GM19238 (cell line): ENCODE measurements around the gene UGT1A10.
"Not testable (repeated sequence)": the region's sequence is repeated elsewhere in the genome, so short reads cannot be mapped to it uniquely, and the experiment has no call there.

Experiments
- DNase-seq: peaks from one replicate; pipeline ENCODE4 v3.0.0; 2011; ENCODE audit warnings: low spot score; ENCODE audit not compliant: insufficient read length

The UGT1A10 gene

DNA sequence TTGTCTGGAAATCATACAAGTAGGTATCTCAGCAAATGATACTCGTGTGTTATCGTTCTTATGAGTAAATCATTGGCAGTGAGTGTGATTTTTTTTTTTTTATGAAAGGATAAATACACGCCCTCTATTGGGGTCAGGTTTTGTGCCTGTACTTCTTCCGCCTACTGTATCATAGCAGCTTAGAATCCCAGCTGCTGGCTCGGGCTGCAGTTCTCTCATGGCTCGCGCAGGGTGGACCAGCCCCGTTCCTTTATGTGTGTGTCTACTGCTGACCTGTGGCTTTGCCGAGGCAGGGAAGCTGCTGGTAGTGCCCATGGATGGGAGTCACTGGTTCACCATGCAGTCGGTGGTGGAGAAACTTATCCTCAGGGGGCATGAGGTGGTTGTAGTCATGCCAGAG is at the start of gene UGT1A10:
Gene UGT1A10, plus strand, starts transcription at position 143 of the 400 bp plus-strand sequence. Its CDS starts 75 bp downstream, at position 218.
- not testable (repeated sequence) for DNase-seq

DNA sequence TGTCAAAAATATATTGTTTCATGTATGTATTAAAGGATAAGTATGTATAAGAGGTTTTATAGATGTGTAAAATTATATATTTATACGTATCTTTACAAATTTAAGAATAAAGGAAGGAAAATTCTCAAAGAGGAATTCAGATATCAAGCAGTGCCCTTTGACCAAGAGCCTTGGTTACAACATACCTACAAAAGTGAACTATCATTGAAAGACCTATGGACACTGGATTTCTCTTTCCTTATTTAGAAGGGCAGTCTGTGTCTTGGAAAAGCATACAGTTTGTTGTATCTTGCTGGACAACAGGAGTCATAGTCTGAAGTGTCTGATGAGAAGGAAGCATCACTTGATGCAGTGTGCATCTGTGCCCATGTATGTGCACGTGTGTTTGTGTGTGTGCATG is 47.8 kb upstream of the UGT1A10 start:
- DNase-seq, result no peak

DNA sequence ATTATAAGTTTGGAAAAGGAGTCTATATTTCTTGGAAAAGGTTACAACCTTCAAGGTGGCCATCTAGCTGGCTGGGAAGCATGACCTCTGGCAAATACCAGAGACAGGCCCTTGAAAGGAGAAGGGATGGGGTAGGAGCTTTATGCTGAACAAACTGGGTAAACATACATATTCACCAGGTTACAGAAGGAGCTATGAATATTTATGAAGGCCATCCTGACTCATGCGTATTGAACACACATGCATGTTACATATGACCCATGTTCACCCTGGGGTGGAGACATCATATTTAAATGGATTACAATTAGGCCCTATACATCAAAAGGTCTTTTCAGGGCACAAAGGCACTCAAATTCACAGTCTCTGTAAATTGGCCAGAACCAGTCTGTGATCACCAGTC is 43.5 kb upstream of the UGT1A10 start:
- not testable (repeated sequence) for DNase-seq

DNA sequence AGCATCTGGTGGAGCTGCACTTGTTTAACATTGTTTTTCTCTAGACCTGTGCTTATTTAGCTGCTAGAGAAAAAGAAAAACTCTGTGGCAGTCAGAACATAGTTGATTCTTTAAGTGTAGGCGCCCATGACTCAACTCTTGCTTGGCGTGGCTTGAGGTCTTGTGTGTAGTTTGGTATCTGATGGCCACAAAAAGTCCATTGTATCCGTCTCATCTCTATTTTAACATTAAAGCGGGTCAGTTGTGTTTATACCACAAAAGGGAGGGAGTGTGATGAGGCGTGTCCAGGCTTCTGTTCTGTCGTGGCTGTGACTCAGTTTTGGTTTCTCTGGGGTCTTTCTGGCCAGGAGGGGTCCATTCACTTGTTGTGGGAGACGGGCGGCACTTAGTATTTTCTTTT is 43.0 kb upstream of the UGT1A10 start:
- peak; percentile 7 for DNase-seq

DNA sequence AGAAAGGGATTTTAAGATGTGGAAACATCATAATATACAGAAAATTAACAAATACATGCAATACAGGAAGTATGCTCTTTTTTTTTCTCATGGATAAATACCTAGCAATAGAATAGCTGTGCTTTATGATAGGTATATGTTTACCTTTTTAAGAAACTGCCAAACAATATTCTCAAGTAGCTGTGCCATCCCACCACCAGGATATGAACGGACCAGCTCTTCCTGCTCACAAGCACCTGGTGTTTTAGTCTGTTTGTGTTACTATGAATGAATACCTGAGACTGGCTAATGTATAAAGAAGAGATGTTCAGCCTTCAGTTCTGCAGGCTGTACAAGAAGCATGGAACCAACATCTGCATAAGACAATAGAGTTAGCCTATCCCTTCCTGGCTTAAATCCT is 38.7 kb upstream of the UGT1A10 start:
- no peak for DNase-seq

DNA sequence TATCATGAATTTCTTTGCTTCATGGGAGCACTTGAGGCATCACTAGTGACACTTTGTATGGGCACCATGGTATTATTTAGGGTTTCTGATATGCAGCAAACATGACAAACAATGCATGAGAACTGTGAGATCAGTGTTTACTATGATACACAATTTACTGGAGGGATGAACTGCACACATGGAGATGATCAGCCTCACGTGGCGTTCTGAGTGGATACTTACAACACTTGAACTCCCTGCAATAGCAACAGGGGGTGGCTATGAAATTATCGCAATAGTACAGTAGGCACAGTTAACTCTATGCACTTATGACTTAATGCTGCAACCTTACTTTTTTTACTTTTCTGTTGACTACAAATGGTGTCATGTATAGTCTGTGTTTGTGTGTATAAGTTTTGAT is 37.3 kb upstream of the UGT1A10 start:
- DNase-seq, result no peak

DNA sequence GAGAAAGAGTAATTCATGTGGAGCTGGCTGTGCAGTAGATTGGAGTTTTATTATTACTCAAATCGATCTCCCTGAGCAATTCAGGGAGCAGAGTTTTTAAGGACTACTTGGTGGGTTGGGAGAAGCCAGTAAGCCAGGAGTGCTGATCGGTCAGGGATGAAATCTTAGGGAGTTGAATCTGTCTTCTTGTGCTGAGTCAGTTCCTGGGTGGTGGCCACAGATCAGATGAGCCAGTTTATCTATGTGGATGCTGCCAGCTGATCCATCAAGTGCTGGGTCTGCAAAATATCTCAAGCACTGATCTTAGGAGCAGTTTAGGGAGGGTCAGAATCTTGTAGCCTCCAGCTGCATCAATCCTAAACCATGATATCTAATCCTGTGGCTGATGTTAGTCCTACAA is 35.9 kb upstream of the UGT1A10 start:
- no peak for DNase-seq

DNA sequence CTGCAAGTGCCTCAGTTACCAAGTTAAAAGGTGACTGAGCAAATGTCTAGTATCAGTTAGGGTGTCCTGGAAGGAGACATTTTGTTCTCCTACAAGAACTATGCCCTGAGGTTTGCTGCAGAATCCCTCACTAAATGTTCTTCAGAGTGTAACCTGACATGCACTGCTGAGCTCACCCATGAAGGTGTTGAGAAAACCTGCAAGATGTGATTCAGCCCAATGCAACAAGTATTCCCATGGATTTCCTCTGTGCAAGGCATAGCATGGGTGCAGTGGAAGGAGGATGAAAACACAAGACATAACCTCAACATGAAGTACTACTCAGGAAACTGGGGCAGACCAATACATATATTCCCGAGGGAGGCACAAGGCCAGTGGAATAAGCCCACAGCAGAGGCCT is 34.2 kb upstream of the UGT1A10 start:
- no peak for DNase-seq

DNA sequence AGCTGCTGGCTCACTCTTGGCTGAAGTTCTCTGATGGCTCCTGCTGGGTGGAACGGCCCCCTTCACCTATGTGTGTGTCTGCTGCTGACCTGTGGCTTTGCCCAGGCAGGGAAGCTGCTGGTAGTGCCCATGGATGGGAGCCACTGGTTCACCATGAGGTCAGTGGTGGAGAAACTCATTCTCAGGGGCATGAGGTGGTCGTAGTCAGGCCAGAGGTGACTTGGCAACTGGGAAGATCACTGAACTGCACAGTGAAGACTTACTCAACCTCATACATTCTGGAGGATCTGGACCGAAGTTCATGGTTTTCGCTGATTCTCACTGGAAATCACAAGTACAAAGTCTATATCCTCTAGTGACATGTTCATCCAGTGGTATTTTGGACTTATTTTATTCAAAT is 32.7 kb upstream of the UGT1A10 start:
- DNase-seq, result no peak

DNA sequence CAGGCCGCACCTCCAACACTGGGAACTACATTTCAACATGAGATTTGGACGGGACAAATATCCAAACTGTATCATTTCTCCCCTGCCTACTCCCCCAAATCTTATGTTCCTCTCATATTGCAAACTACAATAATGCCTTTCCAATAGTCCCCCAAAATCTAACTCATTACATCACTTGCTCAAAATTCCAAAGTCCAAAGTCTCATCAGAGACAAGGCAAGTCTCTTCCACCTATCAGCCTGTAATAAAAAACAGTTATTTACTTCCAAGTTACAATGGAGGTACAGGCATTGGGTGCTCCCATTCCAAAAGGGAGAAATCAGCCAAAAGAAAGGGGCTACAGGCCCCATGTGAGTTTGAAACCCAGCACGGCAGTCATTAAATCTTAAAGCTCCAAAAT is 31.4 kb upstream of the UGT1A10 start:
- DNase-seq, result no peak

DNA sequence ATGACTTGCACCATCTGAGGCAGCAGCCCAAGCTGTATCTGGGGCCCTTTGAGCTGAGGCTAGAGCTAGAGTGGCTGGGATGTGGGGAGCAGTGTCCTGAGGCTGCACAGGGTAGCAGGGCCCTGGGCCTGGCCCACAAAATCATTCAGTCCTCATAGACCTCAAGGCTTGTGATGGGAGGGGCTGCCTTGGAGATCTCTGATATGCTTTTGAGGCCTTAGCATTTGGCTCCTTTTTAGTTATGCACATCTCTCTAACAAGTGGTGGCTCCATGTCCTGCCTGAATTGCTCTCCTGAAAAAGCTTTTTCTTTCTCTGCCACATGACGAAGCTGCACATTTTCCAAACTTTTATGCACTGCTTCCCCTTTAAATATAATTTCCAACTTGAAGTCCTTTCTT is 30.6 kb upstream of the UGT1A10 start:
- no peak for DNase-seq

DNA sequence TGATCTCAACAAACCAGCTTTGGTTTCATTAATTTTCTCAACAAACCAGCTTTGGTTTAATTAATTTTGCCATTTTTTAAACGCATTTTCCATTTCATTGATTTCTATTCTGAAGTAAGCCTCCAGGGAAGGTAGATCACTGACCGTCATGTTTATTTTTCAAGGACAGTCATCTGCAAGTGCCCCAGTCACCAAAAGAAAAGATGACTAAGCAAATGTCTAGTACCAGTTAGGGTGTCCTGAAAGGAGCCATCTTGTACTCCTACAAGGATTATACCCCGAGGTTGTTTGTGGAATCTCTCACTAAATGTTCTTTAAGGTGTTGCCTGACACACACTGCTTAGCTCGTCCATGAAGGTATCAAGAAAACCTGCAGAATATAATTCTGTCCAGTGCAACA is 25.0 kb upstream of the UGT1A10 start:
- DNase-seq, result no peak

DNA sequence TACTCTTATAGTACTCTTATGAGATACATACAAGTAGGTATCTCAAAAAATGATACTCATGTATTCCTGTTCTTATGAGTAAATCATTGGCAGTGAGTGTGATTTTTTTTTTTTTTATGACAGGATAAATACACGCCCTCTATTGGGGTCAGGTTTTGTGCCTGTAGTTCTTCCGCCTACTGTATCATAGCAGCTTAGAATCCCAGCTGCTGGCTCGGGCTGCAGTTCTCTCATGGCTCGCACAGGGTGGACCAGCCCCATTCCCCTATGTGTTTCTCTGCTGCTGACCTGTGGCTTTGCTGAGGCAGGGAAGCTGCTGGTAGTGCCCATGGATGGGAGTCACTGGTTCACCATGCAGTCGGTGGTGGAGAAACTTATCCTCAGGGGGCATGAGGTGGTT is 18.8 kb upstream of the UGT1A10 start, which contains the start of gene UGT1A8:
Gene UGT1A8, plus strand, starts transcription at position 158 of the 400 bp plus-strand sequence. Its CDS starts 75 bp downstream, at position 233.
- not testable (repeated sequence) for DNase-seq

DNA sequence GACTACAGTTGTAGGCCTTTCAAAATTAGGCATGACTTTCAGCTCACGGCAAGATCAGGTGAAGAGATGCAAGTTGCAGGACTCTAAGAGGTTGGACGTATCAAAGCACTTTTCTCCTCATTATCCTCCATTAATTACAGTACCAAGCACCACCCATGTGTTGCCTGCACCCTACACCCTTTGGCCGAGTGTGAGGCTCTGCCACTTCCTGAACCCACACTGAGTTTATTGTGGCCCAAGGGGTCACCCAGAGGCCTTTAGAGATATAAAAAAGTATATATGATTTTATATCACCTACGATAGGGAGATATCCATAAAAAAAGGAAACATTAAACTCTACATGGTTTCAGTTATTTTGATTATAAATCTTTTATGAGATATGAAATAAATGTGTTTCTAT is 16.0 kb upstream of the UGT1A10 start:
- DNase-seq, result no peak

DNA sequence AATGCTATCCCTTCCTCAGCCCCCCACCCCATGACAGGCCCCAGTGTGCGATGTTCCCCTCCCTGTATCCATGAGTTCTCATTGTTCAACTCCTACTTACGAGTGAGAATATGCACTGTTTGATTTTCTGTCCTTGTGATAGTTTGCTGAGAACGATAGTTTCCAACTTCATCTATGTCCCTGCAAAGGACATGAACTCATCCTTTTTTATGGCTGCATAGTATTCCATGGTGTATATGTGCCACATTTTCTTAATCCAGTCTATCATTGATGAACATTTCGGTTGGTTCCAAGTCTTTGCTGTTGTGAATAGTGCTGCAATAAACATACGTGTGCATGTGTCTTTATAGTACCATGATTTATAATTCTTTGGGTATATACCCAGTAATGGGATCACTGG is 14.4 kb upstream of the UGT1A10 start:
- not testable (repeated sequence) for DNase-seq

DNA sequence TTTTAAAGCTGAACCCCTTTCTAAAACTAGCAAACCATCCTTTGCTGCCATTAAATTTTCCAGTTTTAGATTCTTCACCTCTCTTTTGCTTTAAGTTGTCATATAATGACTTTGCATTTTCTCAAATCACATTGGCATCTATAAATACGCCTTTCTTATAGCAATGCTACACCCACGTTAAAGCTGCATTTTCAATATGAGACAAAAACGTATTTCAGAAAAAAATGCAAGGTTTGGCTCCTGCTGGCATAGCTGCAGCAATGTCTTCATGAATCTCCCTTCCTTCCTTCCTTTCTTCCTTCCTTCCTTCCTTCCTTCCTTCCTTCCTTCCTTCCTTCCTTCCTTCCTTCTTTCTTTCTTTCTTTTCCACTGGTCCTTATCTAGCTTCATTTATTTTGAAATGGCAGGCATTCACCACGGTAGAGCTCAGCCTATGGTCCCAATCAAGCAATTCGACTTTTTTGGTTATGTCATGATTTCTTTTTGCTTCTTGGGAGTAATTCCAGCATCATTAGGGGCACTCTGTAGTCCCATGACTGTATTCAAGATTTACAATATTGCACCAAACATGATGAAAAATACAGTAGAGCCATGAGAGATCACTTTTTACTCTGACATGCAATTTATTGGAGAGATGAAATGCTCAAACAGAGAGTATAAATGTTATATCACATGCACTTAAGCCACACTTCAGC is 8.8 kb upstream of the UGT1A10 start:
- DNase-seq, result no peak

DNA sequence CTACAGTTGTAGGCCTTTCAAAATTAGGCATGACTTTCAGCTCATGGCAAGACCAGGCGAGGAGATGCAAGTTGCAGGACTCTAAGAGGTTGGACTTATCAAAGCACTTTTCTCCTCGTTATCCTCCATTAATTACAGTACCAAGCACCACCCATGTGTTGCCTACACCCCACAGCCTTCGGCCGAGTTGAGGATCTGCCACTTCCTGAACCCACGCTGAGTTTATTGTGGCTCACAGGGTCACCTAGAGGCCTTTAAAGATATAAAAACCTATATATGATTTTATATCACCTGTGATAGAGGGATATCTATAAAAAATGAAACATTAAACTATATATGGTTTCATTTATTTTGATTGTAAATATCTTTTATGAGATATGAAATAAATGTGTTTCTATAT is 2.6 kb downstream of the UGT1A10 start:
- DNase-seq, result no peak

DNA sequence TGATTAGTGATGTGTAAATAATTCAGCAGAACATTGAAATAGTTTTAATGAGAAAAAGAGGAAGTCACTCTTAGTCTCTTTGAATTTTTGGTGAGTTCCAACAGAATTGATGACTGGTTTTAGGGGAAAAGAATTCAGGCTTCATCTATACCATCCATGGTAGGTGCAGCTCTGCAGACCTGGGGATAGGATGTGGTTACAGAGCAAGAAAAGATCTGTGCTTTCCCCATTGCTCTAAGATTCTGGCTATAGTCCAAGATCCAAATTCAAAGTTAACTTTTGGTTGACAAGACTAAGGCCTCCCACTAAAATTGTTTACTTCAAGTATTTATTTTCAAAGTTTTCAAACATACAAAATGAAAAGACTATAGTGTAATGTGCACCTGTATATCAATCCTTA is 3.6 kb downstream of the UGT1A10 start:
- no peak for DNase-seq

DNA sequence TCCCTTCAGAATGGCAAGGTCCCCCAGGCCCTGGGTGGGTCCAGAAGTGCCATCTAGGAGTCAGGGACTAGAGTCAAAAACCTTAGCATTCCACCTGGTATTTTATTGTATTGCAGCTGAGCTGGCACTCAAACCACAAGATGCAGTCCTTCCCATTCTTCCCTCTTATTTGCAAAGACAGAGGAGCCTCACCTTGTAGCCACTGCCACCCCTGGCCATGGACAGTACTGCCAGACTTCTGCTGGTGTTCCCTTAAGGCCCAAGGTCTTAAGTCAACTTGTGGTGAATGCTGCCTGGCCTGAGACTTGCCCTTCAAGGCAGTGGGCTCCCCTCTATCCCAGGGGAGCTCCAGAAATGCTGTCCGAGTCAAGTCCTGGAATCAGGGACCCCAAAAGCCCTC is 6.9 kb downstream of the UGT1A10 start:
- no peak for DNase-seq

DNA sequence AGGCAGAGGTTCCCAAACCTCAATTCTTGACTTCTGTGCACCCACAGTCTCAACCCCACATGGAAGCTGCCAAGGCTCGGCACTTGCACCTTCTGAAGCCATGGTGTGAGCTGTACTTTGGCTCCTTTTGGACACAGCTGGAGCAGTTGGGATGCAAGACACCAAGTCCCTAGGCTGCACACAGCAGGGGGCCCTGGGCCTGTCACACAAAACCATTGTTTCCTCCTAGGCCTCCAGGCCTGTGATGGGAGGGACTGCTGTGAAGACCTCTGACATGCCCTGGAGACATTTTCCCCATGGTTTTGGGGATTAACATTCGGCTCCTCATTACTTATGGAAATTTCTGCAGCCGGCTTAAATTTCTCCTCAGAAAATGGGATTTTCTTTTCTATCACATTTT is 9.8 kb downstream of the UGT1A10 start:
- DNase-seq, result not testable (repeated sequence)

DNA sequence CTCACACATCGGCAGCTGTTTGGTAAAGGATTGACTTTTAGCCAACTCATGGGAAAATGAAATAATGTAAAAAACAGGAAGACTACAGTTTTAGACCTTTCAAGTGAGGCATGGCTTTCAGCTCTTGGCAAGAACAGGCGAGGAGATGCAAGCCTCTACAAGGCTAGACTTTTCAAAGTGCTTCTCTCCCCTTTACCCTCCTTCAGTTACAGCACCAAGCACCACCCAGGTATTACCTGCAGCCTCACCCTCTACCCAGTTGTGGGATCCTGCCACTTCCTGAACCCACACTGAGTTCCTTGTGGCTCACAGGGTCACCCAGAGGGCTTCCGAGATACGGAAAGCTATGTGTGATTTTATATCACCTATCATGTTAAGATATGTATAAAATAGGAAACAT is 14.7 kb downstream of the UGT1A10 start:
- no peak for DNase-seq

DNA sequence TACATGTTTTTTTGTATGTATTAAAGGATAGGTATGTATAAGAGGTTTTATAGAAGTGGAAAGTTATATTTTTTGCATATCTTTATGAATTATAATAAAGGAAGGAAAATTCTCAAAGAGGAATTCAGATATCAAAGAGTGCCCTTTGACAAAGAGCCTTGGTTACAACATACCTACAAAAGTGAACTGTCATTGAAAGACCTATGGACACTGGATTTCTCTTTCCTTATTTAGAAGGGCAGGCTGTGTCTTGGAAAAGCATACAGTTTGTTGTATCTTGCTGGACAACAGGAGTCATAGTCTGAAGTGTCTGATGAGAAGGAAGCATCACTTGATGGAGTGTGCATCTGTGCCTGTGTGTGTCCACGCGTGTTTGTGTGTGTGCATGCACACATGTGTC is 15.2 kb downstream of the UGT1A10 start:
- DNase-seq, result no peak

DNA sequence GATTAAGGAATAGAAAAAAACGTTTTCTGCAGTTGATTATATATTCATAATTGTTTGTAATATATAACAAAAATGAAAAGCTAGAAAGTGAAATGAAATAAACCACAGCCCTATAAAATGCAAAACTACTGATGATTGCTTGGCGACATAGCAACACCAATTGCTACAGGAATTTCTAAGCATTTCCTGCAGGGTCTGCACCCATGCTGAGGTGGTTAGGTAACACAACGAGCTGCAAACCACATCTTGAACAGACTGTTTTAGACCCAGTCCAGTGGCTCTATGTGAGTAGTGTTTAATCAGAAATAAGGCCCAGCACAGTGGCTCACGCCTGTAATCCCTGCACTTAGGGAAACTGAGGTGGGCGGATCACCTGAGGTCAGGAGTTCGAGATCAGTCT is 18.3 kb downstream of the UGT1A10 start:
- DNase-seq, result no peak

DNA sequence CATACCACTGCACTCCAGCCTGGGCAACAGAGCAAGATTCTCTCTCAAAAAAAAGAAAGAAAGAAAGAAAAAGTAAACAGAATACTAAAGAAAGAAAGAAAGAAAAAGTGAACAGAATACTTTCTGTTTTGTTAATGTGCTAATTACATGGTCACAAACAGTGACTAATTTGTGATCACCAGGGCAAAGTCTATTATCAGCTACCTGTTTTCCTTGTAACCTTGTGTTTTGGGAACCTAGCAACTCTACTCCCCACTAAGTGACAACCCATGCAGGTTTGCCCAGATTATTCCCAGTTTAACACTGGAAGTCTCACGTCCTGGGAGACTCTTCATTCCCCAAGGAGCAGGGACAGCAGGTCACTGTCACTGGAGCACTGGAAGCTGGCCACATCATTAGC is 18.8 kb downstream of the UGT1A10 start:
- no peak for DNase-seq
